OCI-LY7 (cell line): ENCODE data around the gene YIPF1. TPM values are rescaled to one million over a fixed set of nuclear protein-coding genes. Genes with fewer than 3 reads are reported as not detected.

Source experiments
- BruUV-seq: library from RNA; stranded (reverse); fragments of 400-500 nt; replicated peaks from 2 replicates; lab custom pipeline; 2021; lab: Mats Ljungman, UMichigan
- CTCF ChIA-PET: fragments of 300-600 bp; sonication (Branson Sonifier 250); formaldehyde crosslinking; loops from one replicate; lab custom pipeline; 2022; ENCODE audit warnings: antibody characterized with exemption; ENCODE audit not compliant: unreplicated experiment; lab: Charles Lee
- POLR2A ChIA-PET: fragments of 300-600 bp; sonication (Branson Sonifier 250); formaldehyde crosslinking; loops from one replicate; lab custom pipeline; 2022; ENCODE audit warnings: antibody characterized with exemption; lab: Charles Lee
- DNase-seq: peaks from one replicate; pipeline ENCODE4 v3.0.0-alpha.2; 2015; ENCODE audit warnings: low spot score
- H2AFZ ChIP-seq: fragments of 200-600 bp; sonication (generic), shearing (Covaris generic); 2 replicates; pipeline ENCODE4 v1.6.1; 2014; ENCODE audit warnings: mild to moderate bottlenecking, antibody characterized with exemption, low read length, moderate library complexity
- H3K27ac ChIP-seq: fragments of 200-600 bp; sonication (generic); 2 replicates; pipeline ENCODE4 v1.5.1; 2014; ENCODE audit warnings: mixed run types, low read depth, mild to moderate bottlenecking, moderate library complexity, low read length, inconsistent platforms; ENCODE audit not compliant: poor library complexity, severe bottlenecking
- H3K36me3 ChIP-seq: fragments of 200-600 bp; sonication (generic); 2 replicates; pipeline ENCODE4 v1.6.1; 2014; ENCODE audit warnings: mild to moderate bottlenecking, antibody characterized with exemption, low read length, moderate library complexity, mixed read lengths; ENCODE audit not compliant: insufficient read depth
- H3K4me1 ChIP-seq: fragments of 200-600 bp; sonication (generic); 2 replicates; pipeline ENCODE4 v1.5.1; 2014; ENCODE audit warnings: mild to moderate bottlenecking, low read length; ENCODE audit not compliant: insufficient read depth, poor library complexity, severe bottlenecking
- H3K4me2 ChIP-seq: fragments of 200-600 bp; sonication (generic); 2 replicates; pipeline ENCODE4 v1.6.1; 2014; ENCODE audit warnings: mild to moderate bottlenecking, low read length
- H3K4me3 ChIP-seq: fragments of 200-600 bp; sonication (generic); 2 replicates; pipeline ENCODE4 v1.5.1; 2014; ENCODE audit warnings: mild to moderate bottlenecking, low read depth, low read length; ENCODE audit not compliant: poor library complexity, severe bottlenecking
- H3K79me2 ChIP-seq: fragments of 200-600 bp; sonication (generic); 2 replicates; pipeline ENCODE4 v1.6.1; 2016; ENCODE audit warnings: low read depth, mild to moderate bottlenecking, low read length, moderate library complexity, mixed read lengths; ENCODE audit not compliant: insufficient read depth
- H3K9me2 ChIP-seq: fragments of 200-600 bp; sonication (generic); 2 replicates; pipeline ENCODE4 v1.6.1; 2016; ENCODE audit warnings: mild to moderate bottlenecking, low read length, mixed read lengths; ENCODE audit not compliant: insufficient read depth
- H3K9me3 ChIP-seq: fragments of 200-600 bp; sonication (generic); 2 replicates; pipeline ENCODE4 v1.6.1; 2014; ENCODE audit warnings: mild to moderate bottlenecking, mixed run types, low read length, mixed read lengths
- H4K20me1 ChIP-seq: fragments of 200-600 bp; sonication (generic); 2 replicates; pipeline ENCODE4 v1.6.1; 2014; ENCODE audit warnings: mild to moderate bottlenecking, antibody characterized with exemption, low read length, moderate library complexity, mixed read lengths; ENCODE audit not compliant: insufficient read depth
- CTCF ChIP-seq: fragments of 200-600 bp; sonication (generic); conservative IDR thresholded peaks from 2 replicates; pipeline ENCODE4 v1.5.1; 2014; ENCODE audit warnings: mild to moderate bottlenecking, antibody characterized with exemption, low read length, moderate library complexity, mixed read lengths
- EZH2phosphoT487 ChIP-seq: fragments of 200-600 bp; sonication (generic); IDR thresholded peaks from 2 replicates; pipeline ENCODE4 v1.6.1; 2018; ENCODE audit warnings: low read depth, borderline replicate concordance, mild to moderate bottlenecking, mixed run types, antibody characterized with exemption, low read length, moderate library complexity, mixed read lengths
- intact Hi-C: fragments of 100-400 bp; cut with micrococcal nuclease; formaldehyde crosslinking; loops from one replicate; pipeline ENCODE4 v1.10.0; 2022; ENCODE audit not compliant: unreplicated experiment
- total RNA-seq, 2 experiments: library from RNA; depleted of rRNA in 1 of 2; stranded (reverse); fragments of >200 nt in 1 of 2; shearing (Covaris generic) in 1 of 2; gene quantifications; 2 replicates each; pipeline ENCODE4 v1.2.3, GENCODE V29; 2014 to 2022

The YIPF1 gene
- total RNA-seq, 2 experiments from 2014 or later = 15.0 to 16.7 TPM

DNA sequence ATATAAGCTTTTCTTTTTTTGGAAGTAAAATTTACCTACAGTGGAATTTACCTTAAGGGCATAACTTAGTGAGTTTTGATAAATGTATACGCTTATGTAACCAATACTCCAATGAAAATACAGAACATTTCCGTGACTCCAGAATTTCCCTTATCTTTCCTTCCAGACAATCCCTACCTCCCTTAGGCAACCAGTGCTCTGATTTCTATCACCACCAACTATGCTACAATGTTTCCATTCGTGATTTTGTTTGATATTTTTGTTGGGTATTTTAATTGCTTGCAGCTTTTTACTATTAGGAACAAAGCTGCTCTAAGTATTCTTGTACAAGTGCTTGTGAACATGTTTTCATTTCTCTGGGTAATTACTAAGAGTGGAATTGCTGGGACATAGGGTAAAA is 41.3 kb upstream of the YIPF1 start:
- DNase-seq = no peak
- no peak overlapping the region for H3K27ac ChIP-seq
- TF ChIP-seq EZH2phosphoT487 = no peak
- TF ChIP-seq CTCF = no peak
- intact Hi-C loops = no loop called here
- no peak overlapping the region for H3K4me2 ChIP-seq
- no peaks in the 10 kb centered on the region for H3K79me2 ChIP-seq
- CTCF ChIA-PET = no interaction called here
- POLR2A ChIA-PET = interaction anchor here (0.6 to 2.0 kb wide), 2 partner anchors 14 to 210 kb away, joined by 3 to 8 read pairs; partner anchors contain the start of gene IFT25
- H3K9me2 ChIP-seq = no peaks in the 10 kb centered on the region
- H4K20me1 ChIP-seq = no peaks in the 10 kb centered on the region
- peaks cover 21% of the 10 kb centered on the region for H3K9me3 ChIP-seq
- BruUV-seq = no TSS peak
- H3K36me3 ChIP-seq = peaks cover 70% of the 10 kb centered on the region
- no peaks in the 10 kb centered on the region for H3K4me1 ChIP-seq
- H2AFZ ChIP-seq = no peak overlapping the region
- H3K4me3 ChIP-seq = no peak overlapping the region

GRCh38 chr1:53929246-53929960 is 39.8 kb upstream of the YIPF1 start:
- Histone ChIP-seq H4K20me1 (no peaks in the 10 kb centered on the region), H3K79me2 (no peaks in the 10 kb centered on the region), H3K9me2 (no peaks in the 10 kb centered on the region), H3K4me1 (no peaks in the 10 kb centered on the region), H2AFZ (no peak overlapping the region), H3K4me2 (no peak overlapping the region), H3K9me3 (peaks cover 12% of the 10 kb centered on the region), H3K27ac (no peak overlapping the region), H3K36me3 (peaks cover 64% of the 10 kb centered on the region), H3K4me3 (no peak overlapping the region)
- BruUV-seq = no TSS peak
- CTCF ChIA-PET = no interaction called here
- intact Hi-C loops = no loop called here
- POLR2A ChIA-PET = no interaction called here
- TF ChIP-seq EZH2phosphoT487 = no peak
- no peak for TF ChIP-seq CTCF
- no peak for DNase-seq

DNA sequence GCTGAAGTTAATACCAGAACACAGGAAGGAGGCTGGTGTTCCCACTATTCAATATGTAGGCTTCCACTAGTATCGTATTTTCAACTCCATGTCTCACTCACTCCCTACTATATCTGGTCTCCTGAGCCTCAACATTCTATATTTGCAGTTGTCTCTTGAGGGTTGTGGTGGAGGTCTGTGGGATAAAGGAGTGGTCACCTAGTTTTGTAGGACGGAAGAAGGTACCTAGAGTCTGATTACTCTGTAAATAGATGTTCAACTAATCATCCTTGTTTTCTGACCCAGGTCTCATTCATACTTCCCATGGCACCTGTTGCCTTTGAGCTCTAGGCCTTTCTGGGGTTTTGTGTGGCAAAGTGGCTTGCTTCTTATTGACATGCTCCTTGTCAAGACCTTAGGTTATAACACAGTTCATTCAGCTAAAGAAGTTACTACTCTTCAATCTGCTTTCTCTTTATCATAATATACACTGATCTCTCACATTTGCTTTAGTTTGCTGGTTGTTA is 37.8 kb upstream of the YIPF1 start:
- H3K27ac ChIP-seq = no peak overlapping the region
- H3K9me3 ChIP-seq = no peaks in the 10 kb centered on the region
- no TSS peak for BruUV-seq
- H3K4me1 ChIP-seq = no peaks in the 10 kb centered on the region
- POLR2A ChIA-PET = interaction anchor here (0.7 kb wide), 2 partner anchors 12 to 816 kb away, joined by 3 to 5 read pairs; no protein-coding TSS in a partner anchor
- H3K4me2 ChIP-seq = no peak overlapping the region
- DNase-seq = no peak
- no peak overlapping the region for H2AFZ ChIP-seq
- H3K79me2 ChIP-seq = no peaks in the 10 kb centered on the region
- H4K20me1 ChIP-seq = no peaks in the 10 kb centered on the region
- no peak overlapping the region for H3K4me3 ChIP-seq
- CTCF ChIA-PET = no interaction called here
- H3K36me3 ChIP-seq = peaks cover 57% of the 10 kb centered on the region
- TF ChIP-seq EZH2phosphoT487 (no peak), CTCF (no peak)
- intact Hi-C loops = no loop called here
- H3K9me2 ChIP-seq = no peaks in the 10 kb centered on the region
